MM.1S (cell line): ENCODE results near the gene SUN5.

Experiments
- CTCF ChIP-seq: fragments of 300-600 bp; sonication (generic); IDR thresholded peaks from 2 replicates; pipeline ENCODE4 v1.5.1; 2016; ENCODE audit warnings: antibody characterized with exemption, low read length, mixed read lengths
- EZH2 ChIP-seq: fragments of 300-600 bp; sonication (generic); optimal IDR thresholded peaks from 2 replicates; pipeline ENCODE3; 2017; ENCODE audit warnings: low read depth, mild to moderate bottlenecking, antibody characterized with exemption, low read length, mixed read lengths

GRCh38 chr20:32964575-32964974, 39.7 kb downstream of the SUN5 start:
- no peak for TF ChIP-seq CTCF
- TF ChIP-seq EZH2 = no peak
